SK-N-SH (cell line): ENCODE data around the gene RNF113A.

Source experiments
- CTCF ChIP-seq: fragments of 200-600 bp; sonication (generic); IDR thresholded peaks from 2 replicates; pipeline ENCODE4 v1.6.1; 2017; ENCODE audit warnings: antibody characterized with exemption, mild to moderate bottlenecking, moderate library complexity
- RFX5 ChIP-seq: IDR thresholded peaks from 2 replicates; pipeline ENCODE4 v1.6.1; 2012; ENCODE audit warnings: mild to moderate bottlenecking, improper control_type of control experiment, low read length

GRCh38 chrX:119870626-119871131 lies 854 bp downstream of the RNF113A start:
- TF ChIP-seq RFX5 (no peak), CTCF (no peak)
